Caco-2 (cell line): Measurements from ENCODE around the gene LRRC45. TPM values are rescaled to one million over a fixed set of nuclear protein-coding genes. Genes with fewer than 3 reads are reported as not detected.

Source experiments
- BruUV-seq: library from RNA; stranded (reverse); fragments of 400-500 nt; replicated peaks from 2 replicates; lab custom pipeline; 2021; lab: Mats Ljungman, UMichigan
- CTCF ChIA-PET: fragments of 300-600 bp; sonication (Branson Sonifier 250); formaldehyde crosslinking; loops from one replicate; lab custom pipeline; 2022; ENCODE audit warnings: antibody characterized with exemption; lab: Charles Lee
- POLR2A ChIA-PET: fragments of 300-600 bp; sonication (Branson Sonifier 250); formaldehyde crosslinking; loops from one replicate; lab custom pipeline; 2022; ENCODE audit warnings: antibody characterized with exemption; lab: Charles Lee
- DNase-seq, 2 experiments: peaks; one replicate each; pipeline versions ENCODE4 v3.0.0 to v3.0.0-alpha.2; 2020 to 2022
- H3K27me3 ChIP-seq: replicated peaks from 2 replicates; pipeline ENCODE4 v1.6.0; 2011; ENCODE audit warnings: low read length; ENCODE audit not compliant: control insufficient read depth, insufficient read depth
- H3K36me3 ChIP-seq: 2 replicates; pipeline ENCODE4 v1.5.1; 2011; ENCODE audit warnings: low read length; ENCODE audit not compliant: control insufficient read depth, insufficient read depth
- H3K4me1 ChIP-seq: fragments of 250-450 bp; sonication (Bioruptor Pico); 2 replicates; pipeline ENCODE4 v1.5.1; 2020; ENCODE audit warnings: mild to moderate bottlenecking
- H3K4me3 ChIP-seq: 2 replicates; pipeline ENCODE4 v1.5.1; 2011; ENCODE audit warnings: low read depth, mild to moderate bottlenecking, control low read depth, low read length
- H3K9me3 ChIP-seq: fragments of 250-450 bp; sonication (Bioruptor Pico); 2 replicates; pipeline ENCODE4 v1.5.1; 2020; ENCODE audit warnings: mild to moderate bottlenecking, moderate library complexity
- H3K27ac Mint-ChIP-seq: one replicate; pipeline ENCODE4 v1.8.0; 2022; ENCODE audit warnings: mixed read lengths; ENCODE audit not compliant: unreplicated experiment
- H3K27me3 Mint-ChIP-seq: one replicate; pipeline ENCODE4 v1.8.0; 2022; ENCODE audit warnings: mixed read lengths; ENCODE audit not compliant: insufficient read depth, unreplicated experiment
- H3K36me3 Mint-ChIP-seq: one replicate; pipeline ENCODE4 v1.8.0; 2022; ENCODE audit warnings: mild to moderate bottlenecking, mixed read lengths; ENCODE audit not compliant: insufficient read depth, unreplicated experiment
- H3K4me1 Mint-ChIP-seq: one replicate; pipeline ENCODE4 v1.8.0; 2022; ENCODE audit warnings: low read depth, mixed read lengths; ENCODE audit not compliant: unreplicated experiment
- H3K4me3 Mint-ChIP-seq: one replicate; pipeline ENCODE4 v1.8.0; 2022; ENCODE audit warnings: mild to moderate bottlenecking, moderate library complexity, mixed read lengths; ENCODE audit not compliant: unreplicated experiment
- H3K9me3 Mint-ChIP-seq: one replicate; pipeline ENCODE4 v1.8.0; 2022; ENCODE audit warnings: mixed read lengths; ENCODE audit not compliant: unreplicated experiment
- intact Hi-C: fragments of 100-400 bp; cut with micrococcal nuclease; formaldehyde crosslinking; loops from one replicate; pipeline ENCODE4 v1.10.0; 2022; ENCODE audit not compliant: unreplicated experiment
- total RNA-seq: library from RNA; stranded (reverse); gene quantifications from 2 replicates; pipeline ENCODE4 v1.2.3, GENCODE V29; 2022
- TF ChIP-seq, protein P1 (sequence below), 2 experiments: fragments of 200-600 bp in 1 of 2; IDR thresholded peaks; 1 replicate in 1 of 2; 2 replicates in 1 of 2; pipeline versions ENCODE4 v1.5.1 to v1.8.0; 2011 to 2022; ENCODE audit warnings: antibody characterized with exemption in 1 of 2, control low read depth in 1 of 2, inconsistent platforms in 1 of 2, low read depth in 1 of 2, low read length in 1 of 2, mild to moderate bottlenecking in 1 of 2, moderate library complexity in 1 of 2; ENCODE audit not compliant: insufficient read depth in 1 of 2, severe bottlenecking in 1 of 2, unreplicated experiment in 1 of 2

Gene LRRC45
- total RNA-seq, 1 experiment from 2014 or later, result 33.2 TPM

DNA sequence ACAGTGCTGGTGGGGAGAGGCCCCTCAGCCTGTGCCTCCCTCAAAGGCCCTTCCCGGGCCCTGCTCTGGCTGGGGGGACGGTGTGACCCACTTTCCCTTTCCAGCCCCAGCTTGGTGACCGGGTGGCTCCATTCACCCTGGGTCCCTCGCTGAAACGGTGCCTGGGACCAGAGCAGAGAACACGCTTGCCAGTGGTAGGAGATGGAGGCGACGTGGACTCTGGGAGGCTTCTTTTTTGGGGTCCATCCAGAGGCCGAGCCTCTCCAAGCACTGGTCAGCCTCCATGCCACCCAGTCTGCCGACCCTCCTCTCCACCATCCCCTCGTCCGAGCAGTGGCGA, 8.2 kb upstream of the LRRC45 start:
- H3K4me3 Mint-ChIP-seq, result no peak overlapping the region
- H3K27ac Mint-ChIP-seq, result no peak overlapping the region
- ChIA-PET POLR2A (no interaction called here), CTCF (no interaction called here)
- no peaks in the 10 kb centered on the region; the same call in 1 of the 2 replicates for H3K36me3 ChIP-seq
- TF ChIP-seq, protein P1, sequence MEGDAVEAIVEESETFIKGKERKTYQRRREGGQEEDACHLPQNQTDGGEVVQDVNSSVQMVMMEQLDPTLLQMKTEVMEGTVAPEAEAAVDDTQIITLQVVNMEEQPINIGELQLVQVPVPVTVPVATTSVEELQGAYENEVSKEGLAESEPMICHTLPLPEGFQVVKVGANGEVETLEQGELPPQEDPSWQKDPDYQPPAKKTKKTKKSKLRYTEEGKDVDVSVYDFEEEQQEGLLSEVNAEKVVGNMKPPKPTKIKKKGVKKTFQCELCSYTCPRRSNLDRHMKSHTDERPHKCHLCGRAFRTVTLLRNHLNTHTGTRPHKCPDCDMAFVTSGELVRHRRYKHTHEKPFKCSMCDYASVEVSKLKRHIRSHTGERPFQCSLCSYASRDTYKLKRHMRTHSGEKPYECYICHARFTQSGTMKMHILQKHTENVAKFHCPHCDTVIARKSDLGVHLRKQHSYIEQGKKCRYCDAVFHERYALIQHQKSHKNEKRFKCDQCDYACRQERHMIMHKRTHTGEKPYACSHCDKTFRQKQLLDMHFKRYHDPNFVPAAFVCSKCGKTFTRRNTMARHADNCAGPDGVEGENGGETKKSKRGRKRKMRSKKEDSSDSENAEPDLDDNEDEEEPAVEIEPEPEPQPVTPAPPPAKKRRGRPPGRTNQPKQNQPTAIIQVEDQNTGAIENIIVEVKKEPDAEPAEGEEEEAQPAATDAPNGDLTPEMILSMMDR (IDR thresholded peaks at IDR 0.05; ENCODE audit: insufficient read depth in 1 of 2, low read depth in 1 of 2, low read length in 1 of 2, severe bottlenecking in 1 of 2, unreplicated experiment in 1 of 2), result no peak
- H3K27me3 Mint-ChIP-seq, result no peaks in the 10 kb centered on the region
- no peaks in the 10 kb centered on the region for H3K27me3 ChIP-seq
- H3K4me3 ChIP-seq, result no peak overlapping the region
- H3K4me1 ChIP-seq, result 0 out of 2 replicates have a peak, but pooled peaks cover 4% of the 10 kb centered on the region
- DNase-seq, result no peak
- H3K4me1 Mint-ChIP-seq, result no peaks in the 10 kb centered on the region
- H3K9me3 Mint-ChIP-seq, result no peaks in the 10 kb centered on the region
- H3K36me3 Mint-ChIP-seq, result peaks cover 34% of the 10 kb centered on the region
- intact Hi-C loops, result no loop called here
- H3K9me3 ChIP-seq, result no peaks in the 10 kb centered on the region
- no TSS peak for BruUV-seq

GRCh38 chr17:82015311-82015971, 7.7 kb upstream of the LRRC45 start:
- no peak for DNase-seq
- Mint-ChIP-seq H3K27ac (no peak overlapping the region), H3K4me1 (no peaks in the 10 kb centered on the region), H3K9me3 (no peaks in the 10 kb centered on the region), H3K27me3 (no peaks in the 10 kb centered on the region), H3K4me3 (no peak overlapping the region), H3K36me3 (peaks cover 39% of the 10 kb centered on the region)
- Histone ChIP-seq H3K36me3 (no peaks in the 10 kb centered on the region; the same call in 1 of the 2 replicates), H3K4me3 (no peak overlapping the region), H3K27me3 (no peaks in the 10 kb centered on the region), H3K4me1 (0 out of 2 replicates have a peak, but pooled peaks cover 4% of the 10 kb centered on the region), H3K9me3 (no peaks in the 10 kb centered on the region)
- POLR2A ChIA-PET, result no interaction called here
- CTCF ChIA-PET, result no interaction called here
- no TSS peak for BruUV-seq
- intact Hi-C loops, result no loop called here
- TF ChIP-seq, protein P1 (IDR thresholded peaks at IDR 0.05; ENCODE audit: insufficient read depth in 1 of 2, low read depth in 1 of 2, low read length in 1 of 2, severe bottlenecking in 1 of 2, unreplicated experiment in 1 of 2), result no peak

GRCh38 chr17:82016061-82016874, 6.8 kb upstream of the LRRC45 start:
- Mint-ChIP-seq H3K4me3 (no peak overlapping the region), H3K27ac (no peak overlapping the region), H3K27me3 (no peaks in the 10 kb centered on the region), H3K9me3 (no peaks in the 10 kb centered on the region), H3K36me3 (peaks cover 42% of the 10 kb centered on the region), H3K4me1 (no peaks in the 10 kb centered on the region)
- TF ChIP-seq, protein P1 (IDR thresholded peaks at IDR 0.05; ENCODE audit: insufficient read depth in 1 of 2, low read depth in 1 of 2, low read length in 1 of 2, severe bottlenecking in 1 of 2, unreplicated experiment in 1 of 2), result no peak
- BruUV-seq, result no TSS peak
- CTCF ChIA-PET, result no interaction called here
- POLR2A ChIA-PET, result no interaction called here
- Histone ChIP-seq H3K4me3 (no peak overlapping the region), H3K4me1 (peaks cover 5% of the 10 kb centered on the region), H3K27me3 (no peaks in the 10 kb centered on the region), H3K9me3 (no peaks in the 10 kb centered on the region), H3K36me3 (no peaks in the 10 kb centered on the region; the same call in 1 of the 2 replicates)
- no peak for DNase-seq
- intact Hi-C loops, result no loop called here
